GM18511 (cell line): ENCODE results near the gene DYNLL2.
"Not testable (repeated sequence)": the region's sequence is repeated elsewhere in the genome, so short reads cannot be mapped to it uniquely, and the experiment has no call there.

Experiments used
- ATAC-seq: cut with Tn5 transposase; IDR thresholded peaks from one replicate; pipeline ENCODE4 v1.9.1; 2021; ENCODE audit warnings: mild to moderate bottlenecking, moderate library complexity; ENCODE audit not compliant: unreplicated experiment

The DYNLL2 gene

DNA sequence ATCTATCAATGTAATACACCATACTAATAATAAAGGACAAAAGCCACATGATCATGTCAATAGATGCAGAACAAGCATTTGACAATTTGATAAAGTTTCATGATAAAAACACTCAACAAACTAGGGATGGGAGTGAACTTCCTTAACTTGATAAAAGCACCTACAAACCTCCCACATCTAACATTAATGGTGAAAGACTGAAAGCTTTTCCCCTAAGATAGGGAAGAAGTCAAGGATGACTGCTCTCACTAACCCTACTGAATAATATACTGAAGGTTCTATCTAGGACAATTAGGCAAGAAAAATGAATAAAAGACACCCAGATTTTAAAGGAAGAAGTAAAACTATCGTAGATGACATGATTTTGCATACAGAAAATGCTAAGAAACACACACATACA is 10.4 kb upstream of the DYNLL2 start:
- ATAC-seq, result no peak

DNA sequence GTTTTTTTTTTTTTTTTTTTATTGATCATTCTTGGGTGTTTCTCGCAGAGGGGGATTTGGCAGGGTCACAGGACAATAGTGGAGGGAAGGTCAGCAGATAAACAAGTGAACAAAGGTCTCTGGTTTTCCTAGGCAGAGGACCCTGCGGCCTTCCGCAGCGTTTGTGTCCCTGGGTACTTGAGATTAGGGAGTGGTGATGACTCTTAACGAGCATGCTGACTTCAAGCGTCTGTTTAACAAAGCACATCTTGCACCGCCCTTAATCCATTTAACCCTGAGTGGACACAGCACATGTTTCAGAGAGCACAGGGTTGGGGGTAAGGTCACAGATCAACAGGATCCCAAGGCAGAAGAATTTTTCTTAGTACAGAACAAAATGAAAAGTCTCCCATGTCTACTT is 10.0 kb upstream of the DYNLL2 start:
- ATAC-seq, result not testable (repeated sequence)

DNA sequence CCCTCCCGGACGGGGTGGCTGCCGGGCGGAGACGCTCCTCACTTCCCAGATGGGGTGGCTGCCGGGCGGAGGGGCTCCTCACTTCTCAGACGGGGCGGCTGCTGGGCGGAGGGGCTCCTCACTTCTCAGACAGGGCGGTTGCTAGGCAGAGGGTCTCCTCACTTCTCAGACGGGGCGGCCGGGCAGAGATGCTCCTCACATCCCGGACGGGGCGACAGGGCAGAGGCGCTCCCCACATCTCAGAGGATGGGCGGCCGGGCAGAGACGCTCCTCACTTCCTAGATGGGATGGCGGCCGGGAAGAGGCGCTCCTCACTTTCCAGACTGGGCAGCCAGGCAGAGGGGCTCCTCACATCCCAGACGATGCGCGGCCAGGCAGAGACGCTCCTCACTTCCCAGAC is 8.8 kb upstream of the DYNLL2 start:
- ATAC-seq, result not testable (repeated sequence)

DNA sequence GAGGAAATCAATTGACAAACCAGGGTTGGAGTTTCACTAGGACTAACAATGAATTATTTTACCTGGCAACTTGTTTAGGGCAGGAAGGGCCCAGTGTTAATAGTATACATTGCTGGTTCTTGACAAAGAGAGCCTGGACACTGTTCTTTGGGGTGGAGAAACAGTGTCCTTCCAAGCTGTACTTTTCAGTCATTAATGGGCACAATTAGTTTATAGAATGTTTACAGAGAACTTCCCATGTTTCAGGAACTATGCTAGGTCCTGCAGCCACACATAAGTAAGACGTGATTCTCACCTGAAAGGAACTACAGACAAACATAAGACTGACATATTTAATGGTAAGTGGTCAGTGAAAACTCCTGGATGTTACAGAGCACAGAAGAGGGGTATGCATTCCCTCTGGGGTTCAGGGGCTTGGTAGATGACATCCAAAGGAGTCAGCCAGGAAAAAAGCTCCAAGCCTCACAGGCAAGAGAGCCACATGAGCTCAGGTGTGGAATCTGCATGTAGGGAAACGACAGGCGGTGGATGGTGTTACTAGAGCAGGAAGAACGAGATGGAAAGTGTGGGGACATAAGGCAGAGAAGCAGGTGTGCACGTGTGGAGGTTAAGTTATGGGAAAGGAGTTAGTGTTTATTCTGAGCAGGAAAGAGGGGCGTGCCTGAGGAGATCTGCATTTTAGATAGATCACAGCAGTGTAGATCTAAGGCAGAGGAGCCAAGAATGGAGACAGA is 3.8 kb upstream of the DYNLL2 start:
- no peak for ATAC-seq

DNA sequence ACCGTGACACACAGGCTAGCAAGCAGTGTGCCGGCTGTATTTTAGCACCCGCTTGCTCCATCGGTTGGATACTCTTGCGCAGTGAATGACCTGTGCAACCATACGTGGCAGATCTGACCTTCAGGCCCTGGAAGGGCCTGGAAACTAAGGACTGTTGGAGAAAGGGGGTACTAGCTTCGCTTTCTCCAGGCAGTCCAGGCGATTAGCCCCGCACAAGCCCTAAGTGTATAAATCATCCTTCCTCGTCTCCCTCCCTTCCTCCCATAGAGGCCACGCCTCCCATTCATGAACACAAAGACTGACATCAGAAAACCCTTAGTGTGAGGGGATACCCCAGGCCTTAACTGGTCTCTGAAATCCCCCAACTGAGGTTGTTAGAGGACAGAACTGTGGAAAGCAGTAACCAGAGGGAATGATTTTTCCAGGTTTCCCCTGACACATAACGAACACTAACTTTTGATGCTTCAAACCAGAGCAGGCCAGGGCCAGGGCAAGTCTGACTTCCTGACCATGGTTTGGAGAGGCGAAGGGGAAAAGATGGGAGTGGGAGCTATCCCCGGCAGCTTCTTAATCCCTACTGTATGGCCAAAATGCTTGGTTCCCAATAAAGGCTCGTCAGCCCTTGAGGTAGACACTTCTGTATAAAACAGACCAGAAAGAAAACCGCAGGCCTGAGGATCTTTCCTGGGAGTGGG is 1.4 kb upstream of the DYNLL2 start:
- no peak for ATAC-seq

DNA sequence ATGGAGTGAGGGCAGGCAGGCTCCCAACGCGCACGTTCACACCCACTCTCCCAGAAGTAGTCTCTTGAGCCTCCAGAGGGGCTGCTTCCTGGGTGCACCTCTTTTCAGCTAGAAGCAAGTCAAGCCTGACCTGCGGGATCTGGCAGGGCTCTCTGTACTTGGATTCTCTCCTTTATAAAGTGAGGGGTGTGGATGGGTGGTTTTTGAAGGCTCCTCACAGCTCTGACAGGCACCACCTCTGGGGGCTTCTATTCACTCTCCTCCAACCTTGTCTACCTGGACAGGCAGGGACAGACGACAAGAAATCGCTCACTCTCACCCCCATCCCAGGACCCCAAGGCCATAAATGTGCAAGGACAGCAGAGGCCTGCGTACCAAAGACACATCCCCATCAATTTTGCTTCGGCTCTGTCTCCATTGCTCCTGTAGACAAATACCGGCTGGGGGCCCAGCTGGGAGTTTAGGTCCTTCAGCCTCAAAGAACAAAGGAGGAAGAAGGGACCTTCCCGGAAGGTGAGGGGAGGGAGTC is 814 bp upstream of the DYNLL2 start:
- ATAC-seq, result no peak

DNA sequence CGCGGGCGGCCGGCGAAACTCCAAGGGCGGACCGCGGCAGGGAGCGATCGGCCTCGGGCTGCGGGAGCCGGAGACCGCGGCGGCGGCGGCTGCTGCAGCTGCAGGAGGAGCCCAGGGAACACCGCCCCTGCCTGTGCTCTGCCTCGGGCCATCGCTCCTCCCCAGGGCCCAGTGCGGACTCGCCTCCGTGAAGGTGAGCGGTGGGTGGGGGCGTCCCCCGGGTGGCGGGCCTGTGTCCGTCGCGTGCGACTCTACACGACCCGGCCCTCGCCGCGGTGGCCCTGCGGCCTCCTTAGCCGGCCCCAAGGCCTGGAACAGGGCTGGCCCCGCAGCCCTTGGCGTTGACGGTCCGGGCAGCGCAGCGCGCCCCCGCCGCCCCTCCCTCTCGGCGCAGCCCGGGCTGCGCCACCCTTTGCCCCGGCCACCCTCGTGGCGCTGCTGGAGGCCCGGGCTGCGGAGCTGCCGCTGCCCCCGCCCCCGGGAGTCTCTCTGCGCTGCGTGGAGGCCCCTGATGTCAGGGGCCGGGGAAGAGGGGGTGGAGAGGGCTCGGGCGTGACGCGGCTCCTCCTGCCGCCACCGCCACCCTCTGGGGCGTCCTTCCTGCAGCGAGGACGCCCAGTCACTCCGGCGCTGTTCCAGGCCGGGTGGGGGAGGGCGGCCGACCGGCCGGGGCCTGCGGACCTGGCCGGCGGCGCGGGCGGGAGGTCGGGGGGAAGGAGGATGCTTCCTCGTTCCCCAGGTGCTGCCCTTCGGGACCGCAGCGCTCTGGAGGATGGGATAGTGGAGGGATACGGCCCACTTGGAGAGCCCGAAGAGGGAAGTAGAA is 485 bp downstream of the DYNLL2 start:
- ATAC-seq, result peak; percentile 56

DNA sequence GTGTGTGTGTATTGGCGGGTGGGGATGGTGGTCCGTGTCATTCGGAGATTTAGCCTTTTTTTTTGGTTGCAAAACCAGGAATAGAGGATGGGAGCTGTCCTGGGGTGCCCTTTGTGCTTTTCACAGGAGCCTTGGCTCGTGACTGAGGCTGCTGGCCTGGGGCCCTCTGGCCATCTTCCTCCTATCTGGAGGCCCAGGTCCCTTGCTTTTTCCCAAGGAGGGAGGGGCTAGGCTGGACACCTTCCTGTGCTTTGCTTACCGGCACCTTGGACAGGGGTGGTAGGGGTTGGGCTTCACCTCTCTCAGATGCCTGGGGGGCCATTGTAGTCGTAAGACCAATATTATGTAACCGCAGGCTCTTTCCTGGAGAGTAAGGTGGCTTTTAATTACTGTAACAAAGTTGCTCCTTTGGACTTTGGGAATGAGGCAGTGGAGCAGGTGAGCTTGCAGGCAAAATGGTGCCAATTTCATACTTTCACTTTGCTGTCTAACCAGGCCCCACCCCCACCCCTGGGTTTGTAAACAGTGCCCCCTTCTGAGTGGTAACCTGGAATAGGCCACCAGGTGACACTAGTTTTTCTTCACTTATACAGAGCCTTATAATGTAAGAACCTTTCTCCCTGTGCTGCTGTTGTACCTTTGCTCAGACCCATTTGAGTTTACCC is 1.2 kb downstream of the DYNLL2 start:
- ATAC-seq, result no peak

DNA sequence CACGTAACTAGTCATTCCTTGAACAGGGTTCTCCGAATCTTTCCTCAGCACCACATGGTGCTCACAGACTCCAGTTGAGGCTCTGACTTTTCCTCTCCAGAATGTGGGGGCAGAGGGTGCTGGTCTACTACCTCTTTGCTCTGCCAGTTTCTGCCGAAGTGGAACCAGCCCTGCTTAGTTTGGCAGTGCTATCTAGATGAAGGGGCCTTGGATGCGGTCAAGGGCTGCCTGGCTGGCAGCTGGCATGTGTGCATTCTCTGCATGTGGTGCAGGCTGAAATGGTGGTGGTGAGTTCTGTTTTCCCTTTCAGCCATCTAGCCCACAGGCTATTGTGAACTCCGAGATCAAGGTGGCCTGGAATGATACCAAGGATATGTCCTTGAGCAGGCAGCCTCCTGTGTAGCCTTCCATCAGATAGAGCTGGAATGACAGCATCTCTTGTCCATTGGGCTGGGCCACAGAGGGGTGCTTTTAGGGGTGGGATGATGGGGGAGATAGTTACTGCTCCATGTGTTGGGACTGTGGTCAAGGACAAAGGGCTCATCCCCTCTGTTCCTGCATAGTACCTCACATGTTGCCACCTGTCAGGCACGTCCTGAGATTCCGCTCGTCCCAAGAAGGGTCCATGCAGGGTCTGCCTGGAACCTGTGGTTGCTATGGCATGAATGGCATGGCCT is 2.0 kb downstream of the DYNLL2 start:
- no peak for ATAC-seq

DNA sequence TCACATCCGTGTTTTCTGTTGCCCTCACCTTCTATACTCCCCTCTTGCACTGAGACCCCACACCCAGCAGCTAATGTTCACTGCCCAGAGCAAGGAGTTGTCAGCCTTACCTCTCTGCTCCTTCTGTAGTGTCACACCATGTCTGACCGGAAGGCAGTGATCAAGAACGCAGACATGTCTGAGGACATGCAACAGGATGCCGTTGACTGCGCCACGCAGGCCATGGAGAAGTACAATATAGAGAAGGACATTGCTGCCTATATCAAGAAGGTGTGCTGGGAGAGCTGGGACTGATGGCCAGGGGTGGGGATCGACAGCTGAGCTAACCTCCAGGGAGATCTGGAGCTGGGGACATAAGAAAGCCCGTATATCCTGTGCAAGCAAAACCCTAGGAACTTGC is 3.7 kb downstream of the DYNLL2 start:
- ATAC-seq, result no peak

DNA sequence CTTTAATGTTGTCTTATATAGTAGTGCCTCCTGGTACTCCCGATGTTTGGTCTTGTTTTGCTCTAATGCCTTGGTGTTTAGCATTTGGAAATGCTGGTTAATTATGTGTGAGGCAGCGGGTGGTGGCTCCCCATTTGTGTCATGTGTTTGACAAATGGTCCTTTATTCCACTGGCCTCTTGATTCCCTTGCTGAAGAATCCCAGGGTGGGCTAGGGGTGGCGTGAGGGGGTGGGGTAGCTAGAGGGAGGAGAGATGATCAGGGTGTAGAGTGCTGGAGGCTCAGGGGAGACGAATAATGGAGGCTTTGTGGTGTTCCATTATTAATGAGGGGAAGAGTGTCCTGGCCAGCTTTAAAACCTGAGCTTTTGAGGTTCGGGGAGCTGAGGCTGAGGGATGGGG is 5.4 kb downstream of the DYNLL2 start:
- no peak for ATAC-seq

DNA sequence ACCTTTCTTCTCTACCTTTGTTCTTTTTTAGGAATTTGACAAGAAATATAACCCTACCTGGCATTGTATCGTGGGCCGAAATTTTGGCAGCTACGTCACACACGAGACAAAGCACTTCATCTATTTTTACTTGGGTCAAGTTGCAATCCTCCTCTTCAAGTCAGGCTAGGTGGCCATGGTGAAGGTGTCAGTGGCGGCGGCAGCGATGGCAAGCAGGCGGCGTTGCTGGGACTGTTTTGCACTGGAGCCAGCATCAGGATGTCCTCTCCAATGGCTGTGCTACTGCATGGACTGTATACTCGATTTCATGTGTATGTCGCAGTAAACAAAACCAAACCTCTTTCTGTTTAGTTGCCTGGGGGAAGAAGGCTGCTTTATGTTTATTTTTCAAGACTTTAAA is 5.9 kb downstream of the DYNLL2 start:
- ATAC-seq, result no peak

DNA sequence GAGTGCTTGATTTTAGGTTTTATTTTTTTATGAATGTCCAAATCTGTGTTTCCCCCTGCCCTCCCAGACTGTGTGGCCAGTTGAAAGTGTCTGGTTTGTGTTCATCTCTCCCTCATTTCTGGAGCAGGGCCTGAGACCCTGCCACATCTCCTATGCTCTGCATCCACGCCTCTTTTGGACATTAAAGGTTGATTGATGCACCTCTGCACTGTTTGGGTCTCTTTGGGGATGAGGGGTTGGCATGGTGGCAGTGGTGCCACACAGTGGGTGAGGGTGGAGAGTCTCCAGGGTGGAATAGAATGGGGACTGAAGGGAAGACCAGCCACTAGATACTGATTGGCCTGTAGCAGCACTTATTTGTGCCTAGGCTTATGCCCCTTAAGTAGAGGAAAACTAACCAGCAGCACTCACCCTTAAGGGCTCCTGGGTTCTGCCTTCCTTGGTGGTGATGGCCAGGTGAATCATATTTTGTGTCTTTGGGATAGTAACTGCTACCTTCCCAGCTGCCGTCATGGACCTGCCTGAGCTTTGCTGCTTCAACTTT is 7.9 kb downstream of the DYNLL2 start:
- ATAC-seq, result no peak

DNA sequence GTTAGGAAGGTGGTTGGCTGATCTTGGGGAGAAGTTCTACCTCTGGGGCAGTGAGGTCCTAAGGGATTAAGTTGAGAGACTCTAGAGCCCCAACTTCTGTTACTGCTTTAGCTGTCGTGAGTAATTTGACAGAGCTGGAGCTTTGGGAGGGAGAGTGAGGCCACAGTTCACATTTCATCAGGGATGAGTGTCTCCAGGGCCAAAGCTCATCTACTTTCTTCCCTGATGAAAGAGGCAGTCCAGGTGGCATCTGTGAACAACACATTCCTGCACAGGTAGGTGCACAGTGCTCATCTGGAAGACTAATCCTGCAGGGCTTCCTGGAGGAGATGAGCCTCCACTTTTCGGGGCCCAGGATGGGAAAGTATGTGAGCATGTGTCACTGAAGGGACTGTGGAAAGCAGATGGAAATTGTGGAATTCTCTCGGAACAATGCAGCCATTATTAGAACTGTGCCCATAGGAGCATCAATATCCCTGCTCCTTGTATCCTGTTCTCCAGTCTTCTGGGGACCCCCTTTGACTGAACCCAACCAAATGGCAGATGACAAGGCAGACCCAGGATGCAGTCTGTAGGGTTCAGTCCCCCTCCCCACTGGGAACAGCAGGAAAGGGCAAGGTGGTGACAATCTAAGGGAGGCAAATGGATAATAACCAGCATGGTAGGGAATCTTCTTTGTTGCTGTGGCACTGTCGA is 9.0 kb downstream of the DYNLL2 start:
- no peak for ATAC-seq

DNA sequence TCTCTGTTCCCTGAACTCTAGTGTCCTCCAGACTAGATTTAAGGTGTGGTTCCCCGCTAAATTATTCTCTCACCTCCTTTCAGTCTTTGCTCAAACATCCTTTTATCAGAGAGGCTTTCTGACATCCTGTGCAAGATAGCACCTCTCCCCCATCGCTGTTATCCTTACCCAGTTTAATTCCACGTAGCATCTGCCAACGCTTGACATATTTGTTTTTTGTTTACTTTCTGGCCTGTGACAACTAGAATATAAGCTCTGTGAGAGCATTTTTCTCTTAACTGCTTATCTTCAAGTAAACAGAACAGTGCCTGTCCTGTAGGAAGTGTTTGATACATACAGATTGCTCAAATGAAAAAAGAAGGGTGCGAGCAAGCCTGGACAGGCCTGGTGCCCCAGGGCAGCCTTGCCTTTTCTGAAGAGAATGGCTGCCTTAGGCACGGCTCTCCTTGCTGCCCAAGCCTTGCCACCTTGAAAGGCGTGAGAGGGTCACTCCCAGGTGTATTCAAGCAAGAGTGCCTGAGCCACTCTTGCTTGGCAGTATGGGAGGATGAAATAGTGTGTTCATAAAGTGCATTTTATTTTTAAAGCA is 9.7 kb downstream of the DYNLL2 start:
- ATAC-seq, result no peak

DNA sequence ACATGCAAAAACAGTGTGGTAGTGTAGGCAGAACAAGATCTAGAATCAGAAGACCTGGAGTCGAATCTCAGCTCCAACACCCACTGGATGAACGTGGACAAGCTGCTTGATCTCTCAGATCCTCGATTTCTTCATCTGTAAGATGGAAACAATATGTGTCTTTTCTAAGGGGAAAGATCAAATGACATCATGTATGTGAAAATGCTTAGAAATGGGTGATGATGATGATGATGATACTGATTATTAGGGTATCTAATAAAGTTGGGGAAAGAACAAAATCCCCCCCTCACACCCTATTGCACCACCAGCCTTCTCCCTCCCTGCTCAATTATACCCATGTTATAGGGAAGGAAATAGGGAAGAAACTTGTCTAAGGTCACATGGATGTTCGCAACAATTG is 10.9 kb downstream of the DYNLL2 start:
- ATAC-seq, result no peak

DNA sequence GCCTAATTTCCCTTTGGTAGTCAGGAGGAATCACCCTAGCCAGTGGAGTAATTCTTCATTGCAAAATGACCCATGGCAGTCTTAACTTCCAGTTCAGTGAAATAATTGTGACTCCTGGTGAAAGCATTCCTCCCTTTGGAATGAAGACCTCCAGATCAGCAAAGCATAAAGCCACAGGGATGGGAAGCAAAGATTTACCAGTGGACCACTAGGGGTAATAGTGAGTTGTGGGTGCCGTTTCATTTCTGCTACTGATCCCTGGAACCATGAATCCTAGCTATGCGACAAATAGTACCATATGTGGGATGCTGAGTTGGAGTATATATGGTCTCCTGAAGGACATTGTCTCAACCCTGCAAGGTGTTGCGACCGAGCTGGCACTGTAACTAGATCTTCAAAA is 13.7 kb downstream of the DYNLL2 start:
- no peak for ATAC-seq

DNA sequence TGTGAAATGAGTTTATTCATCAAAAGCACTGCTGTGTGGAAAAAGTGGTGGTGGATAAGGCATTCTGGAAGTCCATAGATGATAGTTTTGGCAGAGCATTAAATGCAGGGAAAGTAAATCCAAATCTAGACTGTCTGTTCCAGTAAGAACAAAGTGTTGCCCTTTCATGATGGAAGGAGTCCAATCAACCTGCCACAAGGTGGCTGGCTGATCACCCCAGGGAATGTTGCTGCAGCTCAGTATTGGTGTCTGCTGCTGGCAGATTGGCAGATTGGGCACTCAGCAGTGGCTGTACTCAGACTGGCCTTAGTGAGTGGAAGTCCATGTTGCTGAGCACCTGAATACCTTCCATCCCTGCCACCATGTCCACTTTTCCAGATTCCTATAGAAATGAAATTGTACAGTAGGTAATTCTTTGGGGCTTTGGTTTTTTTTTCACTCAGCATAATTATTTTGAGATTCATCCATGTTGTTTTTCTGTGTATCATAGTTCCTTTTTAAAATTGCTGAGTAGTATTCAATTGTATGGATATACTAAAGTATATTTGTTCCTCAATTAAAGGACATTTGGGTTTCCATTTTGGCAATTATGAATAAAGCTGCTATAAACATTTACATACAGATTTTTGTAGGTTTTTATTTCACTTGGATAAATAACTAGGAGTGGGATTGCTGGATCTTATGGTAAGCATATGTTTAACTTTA is 14.3 kb downstream of the DYNLL2 start:
- no peak for ATAC-seq

DNA sequence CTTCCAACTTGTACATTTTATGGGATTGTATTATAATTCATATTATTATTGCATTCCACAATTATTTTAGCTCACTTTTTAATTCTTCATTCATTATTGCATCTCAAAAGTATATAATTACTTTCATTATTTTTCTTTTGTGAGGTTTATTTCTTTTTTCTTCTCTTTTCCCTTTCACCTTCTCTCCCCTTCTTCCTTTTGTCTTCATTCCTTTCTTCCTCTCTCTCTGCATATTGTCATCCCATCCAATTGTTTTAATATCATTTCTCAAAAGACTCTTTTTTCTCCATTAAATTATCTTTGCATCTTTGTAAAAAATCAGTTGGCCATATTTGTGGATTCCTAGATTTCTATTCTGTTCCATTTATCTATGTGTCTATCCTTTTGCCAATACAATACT is 17.3 kb downstream of the DYNLL2 start:
- ATAC-seq, result no peak
